C4-2B (cell line): ENCODE data around the gene CDK13.

ENCODE experiments used
- CTCF ChIP-seq: fragments of 450-650 bp; conservative IDR thresholded peaks from 2 replicates; pipeline ENCODE4 v1.5.1; 2017; ENCODE audit warnings: mild to moderate bottlenecking
- ZFX ChIP-seq: fragments of 450-650 bp; IDR thresholded peaks from 2 replicates; pipeline ENCODE4 v1.6.1; 2017

- TF ChIP-seq CTCF: no peak
- TF ChIP-seq ZFX: no peak
Measured at GRCh38 chr7:40077849-40078248, 127.8 kb downstream of the CDK13 start.
